ENCODE results near the gene GPX5. TPM values are rescaled to one million over a fixed set of nuclear protein-coding genes. Genes with fewer than 3 reads are reported as not detected.

The GPX5 gene
- total RNA-seq, 4 donors from 2014 or later, result not detected

DNA sequence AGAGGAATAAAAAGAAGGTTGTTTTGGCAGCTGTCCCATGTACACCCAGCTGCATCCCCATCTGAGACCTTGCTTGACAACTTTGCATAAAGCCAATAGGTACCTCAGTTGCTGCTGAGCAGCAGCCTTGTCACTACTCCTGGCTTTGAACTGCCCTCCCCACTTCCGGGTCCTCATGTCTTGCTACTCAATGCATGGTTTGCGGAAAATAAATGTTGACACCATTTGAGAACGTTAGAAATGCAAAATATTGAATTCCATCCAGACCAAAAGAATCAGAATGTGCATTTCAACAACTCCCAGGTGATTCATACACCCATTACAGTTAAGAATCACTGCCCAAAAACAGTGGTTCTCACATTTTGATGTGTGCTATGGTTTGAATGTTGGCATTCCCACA, 32.9 kb downstream of the GPX5 start:
- Histone ChIP-seq H3K27ac (no peak overlapping the region), H3K27me3 (no peaks in the 10 kb centered on the region), H3K4me3 (no peak overlapping the region), H3K9me3 (no peaks in the 10 kb centered on the region), H3K4me1 (no peaks in the 10 kb centered on the region), H3K36me3 (no peaks in the 10 kb centered on the region)
- in situ Hi-C loops (cut with MboI; ENCODE audit: low sequenced_read_pairs in 4 of 4), result no loop called here
- DNase-seq, result no peak
- intact Hi-C loops (cut with DNase I; ENCODE audit: low total_unique reads), result no loop called here
- ATAC-seq, result no peak
- TF ChIP-seq POLR2A (IDR thresholded peaks at IDR 0.05), result no peak
- TF ChIP-seq, protein P1, sequence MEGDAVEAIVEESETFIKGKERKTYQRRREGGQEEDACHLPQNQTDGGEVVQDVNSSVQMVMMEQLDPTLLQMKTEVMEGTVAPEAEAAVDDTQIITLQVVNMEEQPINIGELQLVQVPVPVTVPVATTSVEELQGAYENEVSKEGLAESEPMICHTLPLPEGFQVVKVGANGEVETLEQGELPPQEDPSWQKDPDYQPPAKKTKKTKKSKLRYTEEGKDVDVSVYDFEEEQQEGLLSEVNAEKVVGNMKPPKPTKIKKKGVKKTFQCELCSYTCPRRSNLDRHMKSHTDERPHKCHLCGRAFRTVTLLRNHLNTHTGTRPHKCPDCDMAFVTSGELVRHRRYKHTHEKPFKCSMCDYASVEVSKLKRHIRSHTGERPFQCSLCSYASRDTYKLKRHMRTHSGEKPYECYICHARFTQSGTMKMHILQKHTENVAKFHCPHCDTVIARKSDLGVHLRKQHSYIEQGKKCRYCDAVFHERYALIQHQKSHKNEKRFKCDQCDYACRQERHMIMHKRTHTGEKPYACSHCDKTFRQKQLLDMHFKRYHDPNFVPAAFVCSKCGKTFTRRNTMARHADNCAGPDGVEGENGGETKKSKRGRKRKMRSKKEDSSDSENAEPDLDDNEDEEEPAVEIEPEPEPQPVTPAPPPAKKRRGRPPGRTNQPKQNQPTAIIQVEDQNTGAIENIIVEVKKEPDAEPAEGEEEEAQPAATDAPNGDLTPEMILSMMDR (IDR thresholded peaks at IDR 0.05 in 4 of 5, conservative IDR thresholded peaks at IDR 0.05 in 1 of 5), result no peak

DNA sequence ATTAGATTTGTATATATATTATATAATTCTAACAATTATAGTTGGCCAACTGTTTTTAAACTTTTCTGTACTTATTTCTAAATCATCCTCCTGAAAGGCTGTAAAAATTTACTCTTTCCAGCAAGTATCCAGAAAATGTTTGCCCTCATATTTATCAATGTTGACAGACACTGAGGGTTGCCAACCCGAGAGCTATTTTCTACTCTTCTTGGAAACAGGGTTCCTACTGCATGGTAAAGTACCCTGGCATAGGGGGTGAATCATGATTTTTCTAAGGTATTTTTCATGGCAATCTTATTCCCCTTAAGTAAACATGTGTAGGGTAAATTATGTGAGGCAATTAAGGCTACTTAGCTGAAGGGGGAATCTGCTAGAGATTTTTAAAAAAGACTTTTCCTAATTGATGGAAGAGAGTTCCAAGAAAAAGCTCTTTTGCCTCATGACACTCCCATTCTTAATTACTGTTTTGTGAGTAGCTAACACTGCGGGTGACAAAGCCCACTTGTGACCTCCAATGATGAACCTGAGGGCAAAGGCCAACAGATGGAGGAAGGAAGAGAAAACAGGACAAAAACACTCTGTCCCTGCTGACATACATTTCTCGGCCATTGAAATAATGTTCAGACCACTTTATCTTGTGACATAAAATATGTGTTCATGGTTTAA, 37.9 kb downstream of the GPX5 start:
- in situ Hi-C loops (cut with MboI; ENCODE audit: low sequenced_read_pairs in 4 of 4), result no loop called here
- H3K27me3 ChIP-seq, result no peaks in the 10 kb centered on the region

DNA sequence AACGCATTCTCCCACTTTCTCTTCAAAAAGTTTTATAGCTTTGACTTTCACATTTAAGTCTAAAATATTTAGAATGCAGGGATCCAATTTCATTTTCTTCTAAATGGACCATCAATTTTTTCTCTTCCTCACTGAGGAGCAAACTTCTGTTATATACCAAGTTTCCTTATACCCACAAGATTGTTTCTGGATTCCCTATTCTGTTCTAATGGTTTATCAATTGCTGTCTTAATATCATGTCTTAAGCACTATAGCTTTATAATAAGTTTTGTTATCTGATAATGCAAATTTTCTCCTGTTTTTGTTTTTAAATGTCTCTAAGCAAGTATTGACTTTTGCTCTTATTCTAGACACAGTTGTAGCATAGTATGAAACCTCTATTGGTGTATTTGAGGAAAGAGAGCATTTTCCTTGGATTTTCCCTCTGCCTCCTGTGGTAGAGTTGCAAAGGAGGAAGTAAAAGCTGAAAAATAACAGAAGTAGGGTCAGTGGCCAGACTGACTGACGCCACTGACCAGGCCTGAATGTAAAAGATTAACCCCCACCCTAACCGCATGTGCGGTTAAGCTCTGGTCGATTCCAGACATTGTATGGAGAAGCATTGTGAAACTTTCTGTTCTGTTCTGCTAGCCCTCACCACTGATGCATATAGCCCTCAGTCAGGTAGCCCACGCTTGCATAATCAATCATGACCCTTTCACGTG, 40.3 kb downstream of the GPX5 start:
- ATAC-seq (no peak), DNase-seq (no peak)
- no peaks in the 10 kb centered on the region for H3K9me3 ChIP-seq
- no peak overlapping the region for H3K27ac ChIP-seq
- in situ Hi-C loops (cut with MboI; ENCODE audit: low sequenced_read_pairs in 4 of 4) (no loop called here), intact Hi-C loops (cut with DNase I; ENCODE audit: low total_unique reads) (no loop called here)
- TF ChIP-seq POLR2A (IDR thresholded peaks at IDR 0.05), result no peak
- TF ChIP-seq, protein P1 (IDR thresholded peaks at IDR 0.05 in 4 of 5, conservative IDR thresholded peaks at IDR 0.05 in 1 of 5), result no peak
- H3K27me3 ChIP-seq, result no peaks in the 10 kb centered on the region
- no peaks in the 10 kb centered on the region for H3K4me1 ChIP-seq
- no peaks in the 10 kb centered on the region for H3K36me3 ChIP-seq
- no peak overlapping the region for H3K4me3 ChIP-seq

More for the DNA sequence above, 37.9 kb downstream of the GPX5 start:
- TF ChIP-seq, protein P1 (IDR thresholded peaks at IDR 0.05 in 4 of 5, conservative IDR thresholded peaks at IDR 0.05 in 1 of 5), result no peak
- no peak for TF ChIP-seq POLR2A (IDR thresholded peaks at IDR 0.05)
- Histone ChIP-seq H3K4me3 (no peak overlapping the region), H3K4me1 (no peaks in the 10 kb centered on the region), H3K9me3 (no peaks in the 10 kb centered on the region), H3K36me3 (no peaks in the 10 kb centered on the region), H3K27ac (no peak overlapping the region)
- DNase-seq (no peak), ATAC-seq (no peak)
- intact Hi-C loops (cut with DNase I; ENCODE audit: low total_unique reads), result no loop called here

DNA sequence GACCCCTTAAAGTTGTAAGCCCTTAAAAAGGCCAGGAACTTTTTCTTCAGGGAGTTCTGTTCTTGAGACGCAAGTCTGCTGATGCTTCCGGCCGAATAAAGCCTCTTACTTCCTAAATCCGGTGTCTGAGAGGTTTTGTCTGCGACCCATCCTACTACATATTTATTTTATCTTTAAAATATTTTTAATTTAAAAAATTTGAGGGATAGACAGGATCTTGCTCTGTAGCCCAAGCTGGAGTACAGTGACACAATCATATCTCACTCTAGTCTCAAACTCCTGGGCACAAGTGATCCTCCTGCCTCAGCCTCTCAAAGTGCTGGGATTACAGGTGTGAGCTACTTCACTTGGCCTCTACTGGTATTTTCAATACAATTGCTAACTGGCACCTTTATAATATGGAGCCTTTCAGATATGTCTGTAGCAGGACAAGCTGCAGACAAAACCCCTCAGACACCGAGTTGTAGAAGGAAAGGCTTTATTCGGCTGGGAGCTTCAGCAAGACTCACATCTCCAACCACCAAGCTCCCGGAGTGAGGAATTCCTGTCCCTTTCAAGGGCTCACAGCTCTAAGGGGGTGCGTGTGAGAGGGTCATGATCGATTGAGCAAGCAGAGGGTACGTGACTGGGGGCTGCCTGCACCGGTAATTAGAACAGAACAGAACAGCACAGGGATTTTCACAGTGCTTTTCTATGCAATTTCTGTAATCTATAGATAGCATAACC, 41.0 kb downstream of the GPX5 start:
- Histone ChIP-seq H3K9me3 (no peaks in the 10 kb centered on the region), H3K27me3 (no peaks in the 10 kb centered on the region), H3K4me1 (no peaks in the 10 kb centered on the region), H3K4me3 (no peak overlapping the region), H3K27ac (no peak overlapping the region), H3K36me3 (no peaks in the 10 kb centered on the region)
- DNase-seq (no peak), ATAC-seq (no peak)
- TF ChIP-seq, protein P1 (IDR thresholded peaks at IDR 0.05 in 4 of 5, conservative IDR thresholded peaks at IDR 0.05 in 1 of 5), result no peak
- in situ Hi-C loops (cut with MboI; ENCODE audit: low sequenced_read_pairs in 4 of 4) (no loop called here), intact Hi-C loops (cut with DNase I; ENCODE audit: low total_unique reads) (no loop called here)
